GM12873 (cell line): Measurements from ENCODE around the gene ISYNA1.
A peak's percentile ranks its signal among the peaks of the same experiment; 100 is the strongest.

ENCODE experiments used
- TF ChIP-seq, protein P1 (sequence below): IDR thresholded peaks from 2 replicates; pipeline ENCODE4 v1.5.1; 2012; ENCODE audit warnings: low read depth, mild to moderate bottlenecking, moderate library complexity, low read length, control low read depth; ENCODE audit not compliant: insufficient read depth; ENCODE audit errors: missing control alignments

ISYNA1 gene

DNA sequence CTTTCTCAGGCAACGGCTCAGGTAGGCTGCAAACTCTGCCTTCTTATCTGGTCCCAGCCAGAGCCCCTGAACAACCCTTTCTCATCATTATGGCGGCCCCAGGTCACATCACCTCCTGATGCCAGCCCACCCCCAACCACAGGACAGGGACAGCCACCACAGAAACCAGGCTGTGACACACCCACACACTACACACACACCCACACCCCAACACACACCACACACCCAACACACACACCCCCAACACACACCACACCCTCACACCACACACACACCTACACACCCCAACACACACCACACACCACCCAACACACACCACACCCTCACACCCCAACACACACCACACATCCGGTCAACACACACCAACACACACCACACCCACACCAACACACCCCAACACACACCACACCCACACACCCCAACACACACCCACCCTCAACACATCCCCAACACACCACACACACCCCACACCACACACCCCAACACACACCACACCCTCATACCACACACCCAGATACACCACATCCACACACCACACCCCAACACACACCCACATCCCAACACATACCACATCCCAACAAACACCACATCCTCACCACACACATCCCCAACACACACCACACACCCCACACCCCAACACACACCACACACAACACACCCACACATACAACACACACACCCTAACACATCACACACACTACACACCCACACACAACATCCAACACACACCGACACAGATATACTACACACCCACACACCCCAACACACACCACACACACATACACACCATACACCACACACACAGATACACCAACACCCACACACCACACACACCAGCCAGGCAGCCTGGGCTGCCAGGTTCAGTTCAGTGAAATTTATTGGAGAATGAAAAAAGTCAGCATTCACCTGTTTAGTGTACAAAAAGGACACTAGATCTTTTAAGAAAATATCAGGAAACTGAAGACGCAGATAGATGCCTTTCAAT is 4.2 kb upstream of the ISYNA1 start:
- TF ChIP-seq, protein P1, sequence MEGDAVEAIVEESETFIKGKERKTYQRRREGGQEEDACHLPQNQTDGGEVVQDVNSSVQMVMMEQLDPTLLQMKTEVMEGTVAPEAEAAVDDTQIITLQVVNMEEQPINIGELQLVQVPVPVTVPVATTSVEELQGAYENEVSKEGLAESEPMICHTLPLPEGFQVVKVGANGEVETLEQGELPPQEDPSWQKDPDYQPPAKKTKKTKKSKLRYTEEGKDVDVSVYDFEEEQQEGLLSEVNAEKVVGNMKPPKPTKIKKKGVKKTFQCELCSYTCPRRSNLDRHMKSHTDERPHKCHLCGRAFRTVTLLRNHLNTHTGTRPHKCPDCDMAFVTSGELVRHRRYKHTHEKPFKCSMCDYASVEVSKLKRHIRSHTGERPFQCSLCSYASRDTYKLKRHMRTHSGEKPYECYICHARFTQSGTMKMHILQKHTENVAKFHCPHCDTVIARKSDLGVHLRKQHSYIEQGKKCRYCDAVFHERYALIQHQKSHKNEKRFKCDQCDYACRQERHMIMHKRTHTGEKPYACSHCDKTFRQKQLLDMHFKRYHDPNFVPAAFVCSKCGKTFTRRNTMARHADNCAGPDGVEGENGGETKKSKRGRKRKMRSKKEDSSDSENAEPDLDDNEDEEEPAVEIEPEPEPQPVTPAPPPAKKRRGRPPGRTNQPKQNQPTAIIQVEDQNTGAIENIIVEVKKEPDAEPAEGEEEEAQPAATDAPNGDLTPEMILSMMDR = no peak

DNA sequence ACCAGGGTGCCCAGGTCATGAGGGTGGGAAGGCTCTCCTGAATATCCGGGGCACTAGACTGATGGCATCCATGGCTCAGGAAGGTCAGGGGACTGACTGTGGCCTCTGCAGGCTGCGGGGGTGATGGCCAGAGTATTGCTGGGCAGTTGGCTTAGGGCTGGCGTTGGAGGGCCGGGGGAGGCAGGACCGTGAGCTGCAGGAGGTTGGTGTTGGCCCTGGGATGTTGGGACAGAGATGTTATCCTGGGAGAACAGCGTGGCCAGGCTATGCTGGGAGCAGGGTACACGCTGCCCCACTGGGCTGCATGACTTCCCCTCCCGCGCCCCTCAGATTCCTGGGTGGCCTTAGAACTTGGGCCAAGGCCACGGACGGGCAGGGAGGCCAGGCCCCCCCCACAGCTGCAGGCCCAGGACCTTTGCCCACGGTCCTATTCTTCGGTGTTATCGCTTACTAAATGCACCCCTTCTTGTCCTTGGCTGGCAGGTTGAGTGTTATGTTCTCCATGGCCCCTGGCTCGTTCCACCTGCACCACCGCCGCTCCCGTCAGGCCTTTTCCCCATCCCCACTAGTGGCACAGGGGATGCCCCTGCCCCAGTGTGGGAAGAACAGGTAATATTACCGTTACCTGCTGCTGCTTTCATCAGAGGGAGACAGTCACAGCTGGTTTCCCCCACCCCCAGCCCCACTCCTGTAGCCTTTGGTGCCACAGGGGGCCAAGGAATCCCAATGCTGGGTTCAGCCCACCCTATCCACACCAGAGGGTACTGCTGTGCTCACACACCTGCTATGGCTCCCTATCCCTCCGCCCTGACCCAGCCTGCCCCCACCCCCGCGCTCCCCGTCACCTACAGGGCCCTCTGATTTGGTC is 3.2 kb upstream of the ISYNA1 start:
- TF ChIP-seq, protein P1 = no peak

DNA sequence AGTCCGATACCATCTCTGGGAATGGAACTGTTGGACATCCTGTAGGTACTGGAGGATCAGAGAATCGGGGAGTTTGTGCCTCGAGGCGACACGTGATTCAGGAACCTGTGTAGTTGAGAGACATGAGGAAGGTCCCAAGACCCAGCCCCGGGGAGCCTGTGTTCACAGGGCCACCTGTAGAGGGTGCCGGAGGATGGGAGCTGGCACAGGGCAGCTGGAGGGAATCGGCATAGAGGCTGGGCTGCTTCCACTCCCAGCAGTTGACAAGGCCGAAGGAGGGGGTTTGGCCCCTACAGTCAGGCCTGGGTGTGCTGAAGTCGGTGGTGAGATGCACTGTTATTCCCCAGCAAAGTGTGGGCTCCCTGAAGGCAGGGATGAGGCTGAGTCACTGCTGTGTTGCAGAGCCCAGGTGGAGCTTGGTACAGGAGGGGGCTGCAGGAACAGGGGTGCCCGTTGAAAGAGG is 2.5 kb upstream of the ISYNA1 start:
- TF ChIP-seq, protein P1 = peak; percentile 65

DNA sequence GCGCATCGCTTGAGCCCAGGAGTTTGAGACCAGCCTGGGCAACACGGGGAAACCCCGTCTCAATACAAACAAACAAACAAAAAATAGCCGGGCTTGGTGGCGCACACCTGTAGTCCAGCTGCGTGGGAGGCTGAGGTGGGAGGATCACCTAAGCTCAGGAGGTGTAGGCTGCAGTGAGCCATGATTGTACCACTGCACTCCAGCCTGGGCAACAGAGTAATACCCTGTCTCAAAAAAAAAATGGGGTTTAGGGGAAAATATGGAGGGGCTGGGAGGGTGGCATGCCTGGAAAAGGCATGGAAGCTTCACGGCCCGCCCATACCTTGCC is 1.9 kb upstream of the ISYNA1 start:
- TF ChIP-seq, protein P1 = no peak

DNA sequence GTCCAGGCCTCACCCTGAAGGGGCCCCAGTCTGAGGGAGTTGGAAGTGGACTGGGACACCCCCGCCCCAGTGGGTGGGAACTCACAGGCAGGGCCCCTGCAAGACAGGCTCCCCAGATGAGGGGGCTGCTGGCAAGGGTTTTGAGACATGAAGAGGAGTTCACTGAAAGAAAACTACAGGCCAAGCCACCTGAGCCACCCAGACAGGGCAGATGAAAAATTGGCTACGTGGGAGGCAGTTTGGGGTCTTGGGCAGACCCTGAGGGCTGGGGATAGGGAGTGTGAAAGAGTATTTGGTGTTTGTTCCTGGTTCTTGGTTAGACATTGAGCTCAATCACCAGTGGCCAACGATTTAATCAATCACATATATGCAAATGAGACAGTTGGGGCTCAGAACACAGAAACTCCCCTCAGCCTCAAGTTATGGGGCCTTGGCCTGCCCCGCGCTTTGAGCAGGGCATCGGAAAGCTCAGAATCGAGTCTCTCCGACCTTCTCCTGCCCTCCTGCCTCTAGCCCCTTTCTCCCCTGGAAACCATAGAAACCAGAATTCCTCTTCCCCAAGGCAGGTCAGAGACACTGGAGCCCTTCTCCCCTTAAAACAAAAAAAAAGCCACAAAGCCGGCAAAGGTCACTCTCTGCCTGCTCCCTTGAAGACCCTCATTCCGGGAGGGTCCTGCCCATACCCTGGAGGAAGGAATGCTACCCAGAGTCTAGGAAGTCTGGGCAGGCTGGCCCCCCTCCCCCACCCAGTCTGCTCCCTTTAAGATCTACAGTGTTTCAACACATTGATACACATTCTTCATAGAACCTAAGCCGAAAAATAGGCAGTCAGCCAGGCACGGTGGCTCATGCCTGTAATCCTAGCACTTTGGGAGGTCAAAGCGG is 1.3 kb upstream of the ISYNA1 start:
- TF ChIP-seq, protein P1 = no peak

DNA sequence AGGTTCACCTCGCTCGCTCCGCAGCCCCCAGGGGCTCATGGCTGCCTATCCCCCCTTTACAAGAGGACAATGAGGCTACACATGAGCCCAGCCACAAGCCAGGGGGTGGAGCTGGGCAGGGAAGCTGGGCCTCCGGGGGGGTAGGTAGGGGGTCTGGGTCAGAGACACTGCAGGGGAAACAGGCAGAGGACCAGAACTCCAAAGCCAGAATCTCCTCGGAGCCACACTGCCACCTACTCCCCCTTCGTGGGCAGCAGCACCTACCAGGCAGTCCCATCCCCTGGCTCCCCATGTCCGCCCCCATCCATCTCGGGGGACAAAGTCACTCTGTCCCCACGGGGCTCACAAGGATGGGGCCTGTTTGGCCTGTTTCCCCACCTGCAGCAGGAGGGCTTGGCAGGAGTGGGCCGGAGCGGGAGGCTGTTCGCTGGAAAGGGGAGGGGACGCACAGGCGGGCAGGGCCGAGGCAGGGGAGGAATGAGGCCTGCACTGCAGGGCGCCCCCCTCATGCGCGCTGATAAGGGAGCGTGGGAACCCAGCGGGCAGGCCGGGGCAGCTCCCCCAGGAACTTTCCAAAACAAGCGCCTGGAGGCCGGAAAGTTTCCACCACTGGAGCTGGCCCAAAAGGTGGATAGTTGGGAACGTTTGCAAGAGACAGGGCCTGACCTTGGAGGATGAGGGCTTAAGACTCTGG is 545 bp upstream of the ISYNA1 start:
- TF ChIP-seq, protein P1 = no peak
